Lung (tissue), 12 donors: ENCODE results near the gene PELI2. TPM values are rescaled to one million over a fixed set of nuclear protein-coding genes. Genes with fewer than 3 reads are reported as not detected.

Source experiments
- ATAC-seq: fragments of 200-7000 bp; cut with Tn5 transposase; one replicate; pipeline ENCODE4 v1.9.1; 2020; ENCODE audit warnings: moderate number of reproducible peaks; ENCODE audit not compliant: insufficient read depth, low FRiP score
- DNase-seq, 3 donors: peaks; one replicate each; pipeline ENCODE4 v3.0.0-alpha.2; 2013 to 2017
- H3K27ac ChIP-seq, 2 donors: one replicate each; pipeline ENCODE4 v1.5.1; 2013; ENCODE audit warnings: mild to moderate bottlenecking in 2 of 2, moderate library complexity in 2 of 2, control low read depth in 1 of 2, inconsistent platforms in 1 of 2, low read depth in 1 of 2, low read length in 1 of 2
- H3K27me3 ChIP-seq, 3 donors: one replicate each; pipeline ENCODE4 v1.5.1; 2013; ENCODE audit warnings: low read length in 2 of 3; ENCODE audit not compliant: control insufficient read depth in 3 of 3, insufficient read depth in 3 of 3
- H3K36me3 ChIP-seq, 4 donors: one replicate each; pipeline ENCODE4 v1.5.1; 2013; ENCODE audit warnings: low read length in 4 of 4, mild to moderate bottlenecking in 1 of 4, moderate library complexity in 1 of 4; ENCODE audit not compliant: control insufficient read depth in 4 of 4, insufficient read depth in 4 of 4
- H3K4me1 ChIP-seq, 5 donors: one replicate each; pipeline ENCODE4 v1.5.1; 2013; ENCODE audit warnings: low read length in 5 of 5, mild to moderate bottlenecking in 2 of 5, moderate library complexity in 1 of 5; ENCODE audit not compliant: control insufficient read depth in 5 of 5, insufficient read depth in 5 of 5
- H3K4me3 ChIP-seq: one replicate; pipeline ENCODE4 v1.5.1; 2013; ENCODE audit warnings: mild to moderate bottlenecking, control low read depth, moderate library complexity
- H3K9ac ChIP-seq, 2 donors: one replicate each; pipeline ENCODE4 v1.5.1; 2013; ENCODE audit warnings: low read length in 2 of 2, control low read depth in 1 of 2; ENCODE audit not compliant: insufficient read depth in 1 of 2
- H3K9me3 ChIP-seq, 4 donors: one replicate each; pipeline ENCODE4 v1.5.1; 2013; ENCODE audit warnings: low read length in 3 of 4, mild to moderate bottlenecking in 1 of 4, moderate library complexity in 1 of 4; ENCODE audit not compliant: control insufficient read depth in 4 of 4, insufficient read depth in 3 of 4
- WGBS, 2 donors: extraction: QIAGEN DNeasy Blood & Tissue Kit; methylation state at CpG; one replicate each; pipeline ENCODE4 v1.1.7; 2013; 5-methylcytosine and 5-hydroxymethylcytosine counted together
- polyA plus RNA-seq, 2 donors: library from polyadenylated mRNA; stranded (reverse); fragments of 200-250 nt; gene quantifications; one replicate each; pipeline ENCODE4 v1.2.1, GENCODE V29; 2013
- total RNA-seq, 2 donors: library from RNA; depleted of rRNA in 1 of 2; stranded (reverse); fragments of >200 nt in 1 of 2; gene quantifications; one replicate each; pipeline ENCODE4 v1.2.1, GENCODE V29; 2014 to 2021
- TF ChIP-seq, protein P1 (sequence below): IDR thresholded peaks from 2 replicates; pipeline ENCODE4 v1.5.1; 2012; ENCODE audit warnings: mild to moderate bottlenecking; ENCODE audit errors: control extremely low read depth, extremely low read depth
- donor health status: control.
- donor health status: control.
- donor health status: Bipolar disorder and iron deficiency.
- donor health status: healthy.
- donor health status: DM: yes; HTN: yes; CAD: no.

The PELI2 gene
- total and polyA plus RNA-seq, 4 donors: 3.8 to 21.1 (median 8.5) TPM

GRCh38 chr14:56187736-56188135 lies 69.5 kb downstream of the PELI2 start:
- ATAC-seq (no peak), DNase-seq (no peak)
- Histone ChIP-seq H3K36me3 (no peaks in the 10 kb centered on the region), H3K9ac (no peak overlapping the region), H3K4me1 (peaks cover 0 to 3% (median 0%) of the 10 kb centered on the region in 5 donors), H3K4me3 (no peak overlapping the region), H3K27me3 (no peaks in the 10 kb centered on the region), H3K9me3 (peaks cover 0 to 5% (median 1%) of the 10 kb centered on the region in 4 donors), H3K27ac (no peak overlapping the region)
- WGBS, 2 donors: 91 to 93% methylated on average over 11 of the region's 11 CpGs
- TF ChIP-seq, protein P1, sequence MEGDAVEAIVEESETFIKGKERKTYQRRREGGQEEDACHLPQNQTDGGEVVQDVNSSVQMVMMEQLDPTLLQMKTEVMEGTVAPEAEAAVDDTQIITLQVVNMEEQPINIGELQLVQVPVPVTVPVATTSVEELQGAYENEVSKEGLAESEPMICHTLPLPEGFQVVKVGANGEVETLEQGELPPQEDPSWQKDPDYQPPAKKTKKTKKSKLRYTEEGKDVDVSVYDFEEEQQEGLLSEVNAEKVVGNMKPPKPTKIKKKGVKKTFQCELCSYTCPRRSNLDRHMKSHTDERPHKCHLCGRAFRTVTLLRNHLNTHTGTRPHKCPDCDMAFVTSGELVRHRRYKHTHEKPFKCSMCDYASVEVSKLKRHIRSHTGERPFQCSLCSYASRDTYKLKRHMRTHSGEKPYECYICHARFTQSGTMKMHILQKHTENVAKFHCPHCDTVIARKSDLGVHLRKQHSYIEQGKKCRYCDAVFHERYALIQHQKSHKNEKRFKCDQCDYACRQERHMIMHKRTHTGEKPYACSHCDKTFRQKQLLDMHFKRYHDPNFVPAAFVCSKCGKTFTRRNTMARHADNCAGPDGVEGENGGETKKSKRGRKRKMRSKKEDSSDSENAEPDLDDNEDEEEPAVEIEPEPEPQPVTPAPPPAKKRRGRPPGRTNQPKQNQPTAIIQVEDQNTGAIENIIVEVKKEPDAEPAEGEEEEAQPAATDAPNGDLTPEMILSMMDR: no peak

DNA sequence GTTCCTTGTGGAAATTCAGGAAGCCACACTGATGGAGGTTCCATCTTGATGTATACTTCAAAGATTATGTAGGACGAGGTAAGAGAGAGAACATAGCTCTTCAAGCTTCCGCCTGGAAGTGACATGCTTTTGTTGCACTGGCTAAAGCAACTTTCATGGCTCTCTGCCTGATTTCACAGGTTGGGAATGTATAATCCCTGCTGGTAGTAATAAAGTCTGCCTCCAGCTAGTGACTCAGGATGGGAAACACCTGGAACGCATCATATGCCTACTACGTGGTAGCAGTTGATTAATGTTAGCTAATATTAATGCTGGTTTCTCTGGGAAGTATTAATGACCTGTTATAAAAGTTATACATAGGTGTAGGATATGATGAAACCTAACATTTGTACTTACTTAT lies 71.1 kb downstream of the PELI2 start:
- Histone ChIP-seq H3K9ac (no peak overlapping the region), H3K36me3 (peaks cover 0 to 2% (median 0%) of the 10 kb centered on the region in 4 donors), H3K4me1 (peaks cover 0 to 3% (median 0%) of the 10 kb centered on the region in 5 donors), H3K27ac (no peak overlapping the region), H3K4me3 (no peak overlapping the region), H3K9me3 (peaks cover 0 to 5% (median 1%) of the 10 kb centered on the region in 4 donors), H3K27me3 (no peaks in the 10 kb centered on the region)
- 69 to 82% methylated on average over 4 of the region's 4 CpGs for WGBS, 2 donors
- ATAC-seq (no peak), DNase-seq (peak; percentile 58 to 80 (median 72))
- TF ChIP-seq, protein P1: no peak

DNA sequence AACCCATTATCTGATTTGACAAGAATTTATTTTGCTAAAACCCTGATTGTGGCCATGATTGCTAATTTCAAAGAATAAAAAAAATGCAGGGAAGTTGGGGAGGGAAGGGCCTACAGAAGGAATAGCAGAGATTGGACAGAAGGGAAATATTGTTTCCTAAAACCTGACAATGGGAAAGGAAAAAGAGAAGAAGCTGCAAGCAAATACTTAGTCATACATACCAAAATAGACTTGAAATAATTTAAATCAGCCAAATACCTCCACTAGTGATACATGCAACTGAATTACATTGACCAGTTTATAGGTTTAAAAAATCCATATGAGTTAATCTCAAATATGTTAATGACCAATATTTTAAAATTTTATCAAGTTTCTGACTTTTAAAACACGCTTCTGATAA lies 75.1 kb downstream of the PELI2 start:
- Histone ChIP-seq H3K4me1 (peaks cover 0 to 8% (median 0%) of the 10 kb centered on the region in 5 donors), H3K9me3 (no peaks in the 10 kb centered on the region), H3K9ac (no peak overlapping the region), H3K4me3 (no peak overlapping the region), H3K36me3 (peaks cover 0 to 2% (median 0%) of the 10 kb centered on the region in 4 donors), H3K27ac (no peak overlapping the region), H3K27me3 (no peaks in the 10 kb centered on the region)
- TF ChIP-seq, protein P1: no peak
- DNase-seq: no peak
- 90 to 98% methylated on average over 1 of the region's 1 CpG for WGBS, 2 donors
- no peak for ATAC-seq

GRCh38 chr14:56194042-56194441 lies 75.8 kb downstream of the PELI2 start:
- ATAC-seq: no peak
- WGBS, 2 donors: 49 to 65% methylated on average over 7 of the region's 7 CpGs
- Histone ChIP-seq H3K9me3 (no peaks in the 10 kb centered on the region), H3K4me3 (no peak overlapping the region), H3K9ac (no peak overlapping the region), H3K27ac (no peak overlapping the region), H3K27me3 (no peaks in the 10 kb centered on the region), H3K4me1 (peaks cover 0 to 10% (median 0%) of the 10 kb centered on the region in 5 donors), H3K36me3 (peaks cover 0 to 2% (median 0%) of the 10 kb centered on the region in 4 donors)
- TF ChIP-seq, protein P1: no peak
- DNase-seq: no peak
